HG03196 (cell line): Measurements from ENCODE around the gene ST7L.
"Not testable (repeated sequence)": the region's sequence is repeated elsewhere in the genome, so short reads cannot be mapped to it uniquely, and the experiment has no call there.

Source experiments
- ATAC-seq: cut with Tn5 transposase; IDR thresholded peaks from one replicate; pipeline ENCODE4 v1.9.1; 2021; ENCODE audit not compliant: unreplicated experiment

ST7L gene

DNA sequence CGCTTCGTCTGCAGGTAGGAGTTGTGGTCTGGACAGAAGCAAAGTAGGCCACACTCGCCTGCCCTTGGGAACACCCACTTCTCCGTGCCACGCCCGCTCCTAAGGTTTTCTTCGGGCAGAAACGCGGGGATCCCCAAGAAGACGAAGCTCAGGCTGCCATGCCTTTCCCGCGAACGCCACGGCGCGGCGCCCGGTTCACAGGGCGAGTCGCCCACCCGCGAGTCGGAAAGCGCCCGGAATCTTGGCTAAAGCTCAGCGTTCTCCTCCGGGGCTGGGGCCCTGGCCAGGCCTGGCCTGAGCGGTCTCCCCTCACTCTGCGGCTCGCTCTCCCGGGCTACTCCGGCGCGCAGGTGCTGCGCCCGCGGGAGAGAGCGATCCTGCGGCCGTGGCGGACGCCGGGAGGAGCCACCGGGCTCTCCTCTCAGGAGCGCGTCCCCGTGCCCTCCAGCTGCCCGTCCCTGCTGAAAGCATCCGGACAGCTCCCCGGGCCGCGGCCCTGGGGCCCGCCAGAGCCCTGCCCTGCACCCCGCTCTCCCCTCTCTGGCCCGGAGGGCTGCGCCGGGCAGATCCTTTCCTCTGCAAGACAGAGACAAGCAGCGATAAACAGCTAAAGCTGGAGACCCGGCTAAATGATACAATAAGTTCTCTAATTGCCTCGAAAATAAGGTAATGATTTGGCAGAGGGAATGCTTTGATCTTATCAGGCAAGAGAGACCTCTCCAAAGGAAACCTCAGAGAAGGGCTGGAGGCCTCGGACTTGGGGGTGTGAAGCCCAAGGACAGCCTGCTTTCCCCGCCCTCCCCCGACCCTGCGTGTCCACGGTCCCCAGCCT is 116.9 kb downstream of the ST7L start:
- peak; percentile 55 for ATAC-seq

DNA sequence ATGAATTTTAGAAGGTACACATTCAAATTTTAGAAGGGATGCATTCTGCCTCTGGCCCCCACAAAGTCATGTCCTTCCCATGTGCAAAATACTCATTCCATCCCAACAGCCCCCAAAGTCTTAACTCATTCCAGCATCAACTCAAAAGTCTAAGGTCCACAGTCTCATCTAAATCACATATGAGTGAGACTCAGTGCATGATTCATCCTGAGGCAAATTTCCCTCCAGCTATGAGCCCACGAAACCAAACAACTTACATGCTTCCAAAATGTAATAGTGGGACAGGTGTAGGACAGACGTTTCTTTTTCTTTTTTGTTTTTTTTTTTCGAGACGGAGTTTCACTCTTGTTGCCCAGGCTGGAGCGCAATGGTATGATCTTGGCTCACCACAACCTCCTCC is 122.7 kb downstream of the ST7L start:
- ATAC-seq: no peak

DNA sequence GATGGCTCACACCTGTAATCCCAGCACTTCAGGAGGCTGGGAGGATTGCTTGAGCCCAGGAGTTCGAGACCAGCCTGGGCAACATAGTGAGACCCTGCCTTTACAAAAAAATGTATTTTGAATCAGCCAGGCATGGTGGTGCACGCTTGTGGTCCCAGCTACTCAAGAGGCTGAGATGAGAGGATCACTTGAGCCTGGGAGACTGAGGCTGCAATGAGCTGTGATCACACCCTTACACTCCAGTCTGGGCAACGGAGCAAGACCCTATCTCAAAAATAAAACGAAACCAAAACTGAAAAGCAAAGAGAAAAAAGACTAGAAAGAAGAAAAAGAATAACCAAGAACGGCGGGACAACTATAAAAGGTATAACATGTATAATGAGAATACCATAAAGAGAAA is 125.6 kb downstream of the ST7L start:
- ATAC-seq: no peak

DNA sequence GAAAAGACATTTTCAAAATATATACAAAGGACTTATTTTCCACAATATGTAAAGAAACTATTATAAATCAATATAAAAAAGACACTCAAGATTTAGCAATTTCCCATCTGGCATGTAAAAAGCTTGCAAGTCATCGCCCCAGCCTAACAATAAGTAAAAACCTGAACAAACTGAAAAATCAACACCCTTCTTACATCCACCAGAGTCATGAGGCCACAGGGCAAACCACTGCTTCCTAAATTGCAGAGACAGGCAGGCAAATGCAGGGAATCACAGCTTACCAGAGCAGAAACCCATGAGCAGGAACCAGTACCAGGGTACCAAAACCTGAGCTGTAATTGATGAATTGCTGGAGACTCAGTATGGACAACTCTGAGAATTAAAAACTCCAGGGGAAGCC is 126.9 kb downstream of the ST7L start:
- no peak for ATAC-seq

DNA sequence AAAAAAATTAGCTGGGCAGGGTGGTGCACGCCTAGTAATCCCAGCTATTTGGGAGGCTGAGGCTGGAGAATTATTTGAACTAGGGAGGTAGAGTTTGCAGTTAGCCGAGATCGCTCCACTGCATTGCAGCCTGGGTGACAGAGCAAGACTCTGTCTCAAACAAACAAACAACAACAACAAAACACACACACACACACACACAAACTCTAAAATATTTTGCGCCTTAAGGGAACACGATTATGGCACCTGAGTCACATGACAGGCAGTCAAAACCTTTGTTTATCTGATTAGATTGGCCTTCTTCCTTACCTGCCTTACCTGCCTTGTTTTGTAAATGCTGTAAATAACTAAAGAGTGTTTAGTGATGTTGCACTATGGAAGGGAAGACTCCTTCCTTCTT is 130.8 kb downstream of the ST7L start:
- no peak for ATAC-seq

DNA sequence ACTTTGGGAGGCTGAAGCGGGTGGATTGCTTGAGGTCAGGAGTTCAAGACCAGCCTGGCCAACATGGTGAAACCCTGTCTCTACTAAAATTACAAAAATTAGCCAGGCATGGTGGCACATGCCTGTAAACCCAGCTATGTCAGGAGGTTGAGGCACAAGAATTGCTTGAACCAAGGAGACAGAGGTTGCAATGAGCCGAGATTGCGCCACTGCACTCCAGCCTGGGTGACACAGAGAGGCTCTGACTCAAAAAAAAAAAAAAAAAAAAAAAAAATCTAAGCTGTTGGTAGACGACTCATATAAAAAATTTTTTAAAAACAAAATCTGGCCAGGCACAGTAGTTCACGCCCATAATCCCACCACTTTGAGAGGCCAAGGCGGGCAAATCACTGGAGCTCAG is 131.3 kb downstream of the ST7L start:
- ATAC-seq: not testable (repeated sequence)

DNA sequence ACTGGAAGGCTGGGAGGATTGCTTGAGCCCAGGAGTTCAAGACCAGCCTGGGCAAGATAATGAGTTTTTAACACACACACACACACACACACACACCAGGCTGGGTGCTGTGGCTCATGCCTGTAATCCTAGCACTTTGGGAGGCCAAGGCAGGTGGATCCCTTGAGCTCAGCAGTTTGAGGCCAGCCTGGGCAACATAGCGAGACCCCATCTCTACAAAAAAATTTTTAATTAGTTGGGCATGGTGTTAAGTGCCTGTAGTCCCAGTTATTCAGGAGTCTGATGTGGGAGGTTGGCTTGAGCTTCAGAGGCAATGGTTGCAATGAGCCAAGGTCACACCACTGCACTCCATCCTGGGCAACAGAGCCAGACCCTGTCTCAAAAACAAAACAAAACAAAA is 132.9 kb downstream of the ST7L start:
- ATAC-seq: not testable (repeated sequence)

DNA sequence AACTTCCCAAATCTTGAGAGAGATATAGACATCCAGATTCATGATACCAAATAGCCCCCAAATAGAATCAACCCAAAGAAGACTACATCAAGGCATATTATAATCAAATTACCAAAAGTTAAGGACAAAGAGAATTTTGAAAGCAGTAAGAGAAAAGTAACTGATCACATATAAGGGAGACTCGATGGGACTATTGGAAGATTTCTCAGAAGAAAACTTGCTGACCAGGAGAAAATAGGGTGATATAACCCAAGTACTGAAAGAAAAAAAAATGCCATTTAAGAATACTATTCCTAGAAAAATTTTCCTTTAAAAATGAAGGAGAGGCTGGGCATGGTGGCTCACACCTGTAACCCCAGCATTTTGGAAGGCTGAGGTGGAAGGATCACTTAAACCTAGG is 140.6 kb downstream of the ST7L start:
- ATAC-seq: no peak

DNA sequence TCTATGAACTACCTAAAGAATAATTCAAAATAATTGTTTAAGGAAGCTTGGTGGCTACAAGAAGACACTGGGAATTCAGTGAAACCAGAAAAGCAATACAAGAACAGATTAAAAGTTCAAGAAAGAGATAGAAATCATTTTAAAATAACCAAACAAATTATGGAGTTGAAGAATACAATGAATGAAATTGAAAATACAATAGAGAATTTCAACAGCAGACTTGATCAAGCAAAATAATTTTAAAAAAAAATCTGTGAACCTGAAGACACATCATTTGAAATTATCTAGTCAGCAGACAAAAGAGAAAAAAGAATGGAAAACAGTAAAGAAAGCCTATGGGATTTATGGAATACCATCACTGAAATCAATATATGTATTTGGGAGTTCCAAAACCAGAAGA is 141.4 kb downstream of the ST7L start:
- ATAC-seq: no peak
